GM19043 (cell line): Measurements from ENCODE around the gene SCRN2.

ENCODE experiments used
- ATAC-seq: cut with Tn5 transposase; IDR thresholded peaks from one replicate; pipeline ENCODE4 v1.9.1; 2021; ENCODE audit warnings: low read depth; ENCODE audit not compliant: unreplicated experiment

Gene SCRN2

DNA sequence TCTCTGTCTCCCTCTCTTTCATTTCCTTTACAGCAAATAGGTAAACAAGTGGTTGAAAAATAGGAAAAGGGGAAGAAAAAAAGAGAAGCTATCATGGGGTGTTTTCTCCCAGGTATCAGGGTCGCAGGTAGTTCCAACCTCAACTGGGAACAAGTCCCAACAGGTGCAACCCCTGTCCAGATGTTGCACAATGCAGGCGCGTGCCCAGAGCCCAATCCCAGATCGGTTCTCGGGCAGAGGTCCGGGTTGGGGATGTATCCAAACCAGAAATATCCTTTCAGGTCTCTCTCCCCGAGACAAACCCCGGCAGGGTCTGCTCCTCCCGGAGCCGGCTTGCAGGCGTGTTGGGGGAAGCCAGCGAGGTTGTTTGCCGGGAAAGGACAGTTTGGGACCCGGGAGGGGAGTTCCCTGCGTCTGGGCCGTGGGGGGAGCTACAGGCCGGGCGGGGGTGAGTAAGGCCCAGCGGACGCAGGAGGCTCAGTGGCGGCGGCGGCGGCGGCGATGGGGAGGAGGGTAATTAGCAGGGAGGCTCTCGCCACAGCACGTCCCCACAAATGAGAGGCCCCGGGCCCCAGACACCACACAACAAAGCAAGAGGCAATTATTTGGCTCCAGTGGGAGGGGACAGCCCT, 31.1 kb upstream of the SCRN2 start:
- no peak for ATAC-seq

DNA sequence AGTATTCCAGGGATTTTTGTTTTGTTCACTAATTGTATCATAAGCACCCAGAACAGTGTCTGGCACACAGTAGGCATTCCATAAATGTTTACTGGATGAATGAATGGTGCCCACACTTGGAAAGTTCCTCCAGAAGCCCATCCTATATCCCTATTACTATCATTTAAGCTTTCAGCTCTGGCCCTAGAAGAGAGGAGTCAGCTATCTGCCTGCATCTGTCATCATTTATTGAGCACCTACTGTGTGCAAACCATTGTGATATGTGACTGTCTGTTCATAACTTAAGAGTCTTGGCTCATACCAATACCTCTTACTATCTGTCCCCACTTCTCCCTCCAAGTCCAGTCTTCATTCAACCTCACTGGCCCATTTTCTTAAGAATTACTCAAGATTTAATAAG, 30.0 kb upstream of the SCRN2 start:
- ATAC-seq, result no peak

DNA sequence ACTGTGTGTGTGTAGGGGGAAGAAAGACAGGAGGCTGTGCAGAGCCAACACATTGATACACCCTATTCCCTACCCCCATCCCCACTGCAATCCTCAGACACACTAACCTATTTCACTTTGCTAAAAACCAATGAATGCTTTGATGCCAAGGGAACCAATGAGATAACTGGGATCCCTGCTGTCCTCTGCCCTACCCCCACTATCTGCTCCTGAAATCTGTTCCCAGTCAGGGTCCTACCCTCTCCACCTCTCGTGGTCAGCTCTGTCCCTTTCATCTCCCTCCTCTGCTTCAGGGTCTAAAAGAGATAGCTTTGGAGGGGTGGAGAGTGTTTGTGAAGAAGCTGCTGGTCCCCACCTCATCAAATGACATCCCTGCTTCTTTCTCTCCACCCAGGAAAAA, 29.0 kb upstream of the SCRN2 start:
- ATAC-seq, result no peak

DNA sequence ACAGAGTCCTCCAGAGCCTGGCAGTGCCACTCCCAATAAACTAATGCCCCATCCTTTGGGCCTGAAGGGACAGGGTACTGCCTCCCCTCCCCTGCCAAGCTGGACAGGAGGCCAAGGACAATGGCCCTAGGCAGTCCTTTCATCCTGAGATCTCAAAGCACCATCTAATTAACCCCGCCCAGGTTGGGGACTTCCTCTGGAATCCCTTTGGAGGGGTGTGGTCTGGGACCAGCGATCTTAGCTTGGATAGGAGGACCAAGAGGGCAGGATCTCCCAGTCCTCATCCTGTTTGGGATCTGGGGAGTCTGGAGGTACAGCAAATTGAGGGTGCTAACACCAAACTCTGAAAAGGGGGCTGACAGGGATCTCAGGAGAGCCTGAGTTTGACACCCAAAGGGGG, 28.0 kb upstream of the SCRN2 start:
- ATAC-seq, result no peak

DNA sequence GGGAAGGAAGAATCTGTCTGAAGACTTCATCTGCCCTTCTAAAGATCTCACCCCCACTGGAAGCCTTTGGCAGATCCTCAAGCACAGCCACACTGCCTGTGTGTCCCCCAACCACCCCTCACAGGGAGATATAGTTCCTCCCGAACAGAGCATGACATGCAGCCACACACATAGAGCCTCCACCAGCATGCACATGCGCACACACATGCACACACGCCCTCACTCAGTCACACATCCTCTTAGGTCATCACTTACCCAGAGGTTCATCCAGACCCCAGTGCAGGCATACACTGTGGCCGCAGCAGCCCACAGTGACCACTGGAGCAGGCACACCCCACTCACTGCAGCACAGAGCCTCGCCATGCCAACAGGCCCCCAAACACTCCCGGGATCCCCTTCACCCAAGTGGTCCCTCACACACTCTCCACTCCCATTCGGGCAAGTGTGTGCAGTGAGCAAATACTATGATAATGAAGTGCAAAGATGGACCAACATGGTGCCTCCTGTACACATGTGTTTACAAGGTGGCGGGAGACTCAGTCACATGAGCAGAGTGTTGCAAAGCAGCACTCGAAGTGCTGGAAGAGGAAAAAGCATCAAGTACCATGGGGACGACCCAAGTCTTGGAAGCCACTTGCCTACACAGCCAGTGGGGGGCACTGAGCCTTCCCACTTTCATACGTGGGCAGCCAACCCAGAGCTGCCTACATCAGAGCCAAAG, 26.9 kb upstream of the SCRN2 start:
- no peak for ATAC-seq

DNA sequence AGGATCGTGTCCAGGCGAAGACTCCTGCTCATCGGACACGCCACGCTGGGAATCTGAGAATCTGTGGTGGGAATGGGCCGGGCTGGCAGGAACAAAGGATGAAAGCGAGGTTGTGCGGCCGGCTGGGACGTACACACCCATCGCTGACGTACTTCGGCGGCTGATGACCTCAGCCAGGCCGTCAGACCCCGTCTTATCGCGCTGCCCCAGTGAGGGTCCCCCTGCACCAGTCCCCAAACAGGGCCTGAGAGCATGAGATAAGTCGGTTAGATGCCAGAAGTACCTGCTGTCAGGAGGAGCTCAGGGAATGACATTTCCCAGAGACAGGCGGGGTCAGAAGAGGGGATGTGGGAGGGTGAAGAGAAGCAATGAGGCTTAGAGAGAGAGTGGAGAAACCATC, 25.9 kb upstream of the SCRN2 start:
- no peak for ATAC-seq

DNA sequence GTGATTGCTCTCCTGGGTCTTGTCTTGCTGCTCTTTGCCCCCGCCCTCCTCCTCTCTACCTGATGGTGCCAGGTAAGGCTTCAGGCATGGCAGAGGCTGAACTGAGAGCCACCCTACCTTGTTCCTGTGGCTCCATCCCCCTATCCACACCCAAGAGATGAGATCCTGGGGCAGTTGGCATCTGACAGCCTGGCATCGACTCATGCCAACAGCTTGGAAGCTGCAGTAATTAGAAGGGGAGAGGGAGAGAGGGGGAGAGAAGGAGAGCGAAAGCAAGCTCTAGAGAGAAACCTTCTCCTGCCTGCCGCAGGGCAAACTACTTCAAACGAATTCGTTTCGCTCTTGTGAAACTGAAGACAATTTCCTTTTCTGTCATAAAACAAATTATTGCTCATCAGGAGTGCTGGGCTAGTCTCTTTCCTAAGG, 23.7 kb upstream of the SCRN2 start:
- no peak for ATAC-seq

DNA sequence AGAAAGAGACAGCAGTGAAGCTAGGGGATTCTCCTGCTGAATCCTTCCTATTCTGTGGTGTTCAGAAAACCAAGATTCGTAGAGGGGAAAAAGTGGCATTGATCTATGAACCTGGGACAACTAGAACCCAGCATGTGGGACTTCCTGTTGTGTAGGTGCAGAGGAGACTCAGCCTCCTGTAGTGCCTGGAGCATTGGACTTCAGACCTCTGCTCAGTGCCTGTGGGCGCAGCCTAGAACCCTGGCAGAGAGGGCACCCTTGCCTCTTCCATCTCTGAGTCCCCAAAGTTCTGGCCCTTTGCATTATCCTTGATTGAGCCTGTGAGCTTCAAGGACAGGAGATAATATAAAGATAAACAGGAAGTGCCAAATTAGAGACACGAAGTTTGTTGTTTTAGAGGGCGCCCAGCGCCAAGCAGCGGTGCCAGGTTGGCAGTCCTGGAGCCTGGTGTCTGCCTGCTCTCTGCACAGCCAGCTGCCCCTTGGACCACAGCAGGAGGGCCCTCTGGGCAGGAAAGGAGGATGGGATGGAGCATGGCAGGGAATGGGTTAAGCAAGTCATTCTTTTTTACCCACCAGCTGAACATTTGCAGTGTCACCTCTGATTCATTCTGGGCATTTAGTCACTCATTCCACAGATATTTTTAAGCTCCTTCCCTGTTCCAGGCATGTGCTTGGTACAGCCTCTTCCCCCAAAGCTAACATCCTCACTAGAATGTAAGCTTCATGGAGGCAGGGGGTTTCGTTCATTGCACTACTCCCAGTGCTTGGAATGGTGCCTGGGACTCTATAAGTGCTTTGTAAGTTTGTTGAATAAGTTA, 21.8 kb upstream of the SCRN2 start:
- no peak for ATAC-seq

DNA sequence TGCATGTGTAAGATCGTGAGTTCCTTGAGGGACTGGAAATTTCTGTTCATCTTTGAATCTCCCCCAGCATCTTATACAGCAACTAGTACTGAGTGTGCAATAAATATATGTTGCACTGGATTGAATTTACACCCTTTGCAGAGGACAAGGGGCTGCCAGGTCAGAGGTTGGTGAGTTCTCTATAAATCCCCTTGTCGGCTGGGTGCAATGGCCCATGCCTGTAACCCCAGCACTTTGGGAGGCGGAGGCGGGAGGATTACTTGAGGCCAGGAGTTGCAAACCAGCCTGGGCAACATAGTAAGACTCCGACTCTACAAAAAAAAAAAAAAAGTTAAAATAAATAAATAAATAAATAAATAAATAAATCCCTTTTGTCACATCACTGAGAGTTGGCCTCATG, 19.3 kb upstream of the SCRN2 start:
- no peak for ATAC-seq

DNA sequence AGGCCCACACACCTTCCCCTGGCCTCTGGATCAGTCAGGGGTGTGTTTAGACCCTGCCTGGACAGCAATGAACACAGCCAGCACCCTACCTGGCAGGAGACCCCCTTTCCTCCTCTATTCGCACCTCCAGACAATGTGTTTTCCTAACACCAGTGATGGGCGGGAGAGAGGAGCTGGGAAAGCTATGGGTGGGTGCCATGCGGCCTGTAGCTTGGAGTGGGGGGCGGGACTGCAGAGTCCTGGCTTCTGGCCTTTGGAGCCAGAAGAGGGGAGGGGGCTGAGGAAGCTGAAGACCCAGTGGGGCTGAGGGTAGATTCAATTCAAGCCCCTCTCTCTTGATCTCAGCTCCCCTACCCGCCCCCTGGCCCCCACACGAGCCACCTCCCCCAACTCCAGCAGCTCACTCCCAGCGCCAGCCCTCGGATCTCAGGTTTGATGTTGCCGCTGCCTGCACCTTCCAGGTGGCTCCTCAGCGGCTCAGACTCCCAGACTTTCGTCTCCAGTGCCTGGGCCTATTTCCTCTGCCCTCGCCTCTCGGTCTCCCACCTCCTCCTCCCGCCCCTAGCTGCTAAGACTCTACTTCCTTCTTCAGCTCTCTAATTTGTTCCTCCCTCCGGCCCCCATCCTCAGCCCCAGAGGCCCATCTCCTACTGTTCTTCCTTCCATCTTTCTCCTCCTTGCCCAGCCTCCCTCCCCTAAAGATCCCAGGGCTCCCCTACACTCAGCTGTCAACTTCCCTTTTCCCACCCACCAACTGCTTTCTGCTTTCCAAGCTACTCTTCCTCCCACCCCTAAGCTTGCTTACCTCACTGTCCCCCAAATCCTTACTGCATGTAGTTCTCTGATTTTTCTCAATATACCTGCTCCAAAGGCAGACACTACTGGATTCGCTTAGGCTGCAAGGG, 16.7 kb upstream of the SCRN2 start:
- no peak for ATAC-seq

DNA sequence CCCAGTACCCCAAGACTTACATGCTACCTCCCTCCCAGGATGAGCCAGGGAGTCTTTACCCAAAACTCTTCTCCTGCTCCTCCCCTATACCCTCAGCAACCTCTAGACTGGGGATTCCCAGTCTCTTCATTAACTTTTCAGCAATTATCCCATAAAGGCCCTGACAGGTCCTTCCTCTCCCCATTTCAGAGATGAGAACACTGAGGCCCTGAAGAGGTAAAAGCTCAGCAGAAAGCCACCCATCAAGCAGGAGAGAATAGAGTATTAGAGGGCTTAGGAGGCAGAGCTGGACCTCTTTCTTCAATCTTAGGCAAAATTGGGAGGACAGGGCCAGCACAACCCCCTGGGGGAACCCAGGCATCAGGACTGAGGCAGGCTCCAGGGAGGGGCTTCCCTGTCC, 15.8 kb upstream of the SCRN2 start:
- no peak for ATAC-seq

DNA sequence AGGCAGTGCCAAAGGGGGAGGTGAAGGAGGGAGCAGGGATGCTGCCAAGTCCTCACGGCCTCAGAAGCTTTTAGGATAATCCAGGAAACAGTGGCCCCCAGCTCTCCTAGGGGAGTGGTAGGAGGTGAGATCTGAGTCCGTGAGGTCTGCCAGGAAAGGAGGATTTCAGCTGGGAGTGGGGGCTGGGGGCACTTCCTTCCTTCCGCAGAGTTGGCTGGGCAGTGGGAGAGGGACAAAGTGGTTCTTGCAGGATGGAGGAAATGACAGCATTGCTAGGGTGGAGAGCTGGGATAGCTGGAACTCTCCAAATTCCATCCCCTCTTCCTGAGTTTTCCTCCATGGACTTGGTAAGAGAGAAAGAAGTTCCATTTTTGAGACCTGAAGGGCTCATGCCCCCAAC, 14.7 kb upstream of the SCRN2 start:
- ATAC-seq, result no peak

DNA sequence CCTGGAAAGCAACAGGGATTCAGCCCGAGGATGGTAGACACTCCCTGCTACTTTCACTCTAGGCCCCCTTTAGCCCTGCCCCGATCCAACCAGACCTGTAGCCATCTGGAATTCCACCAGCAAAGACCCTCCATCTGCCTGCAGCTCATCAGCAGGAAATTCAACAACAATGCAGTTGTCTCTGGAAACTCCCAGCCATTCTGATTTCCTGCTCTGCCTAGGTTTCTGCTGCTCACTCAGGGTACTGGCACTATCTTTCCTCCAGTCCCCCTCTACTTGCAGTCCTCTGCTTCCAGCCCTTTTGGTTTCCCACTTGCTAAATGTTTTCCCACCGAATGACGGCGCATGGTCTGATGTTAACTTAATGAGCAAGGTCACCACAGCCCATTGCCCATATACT, 12.5 kb upstream of the SCRN2 start:
- ATAC-seq, result no peak

DNA sequence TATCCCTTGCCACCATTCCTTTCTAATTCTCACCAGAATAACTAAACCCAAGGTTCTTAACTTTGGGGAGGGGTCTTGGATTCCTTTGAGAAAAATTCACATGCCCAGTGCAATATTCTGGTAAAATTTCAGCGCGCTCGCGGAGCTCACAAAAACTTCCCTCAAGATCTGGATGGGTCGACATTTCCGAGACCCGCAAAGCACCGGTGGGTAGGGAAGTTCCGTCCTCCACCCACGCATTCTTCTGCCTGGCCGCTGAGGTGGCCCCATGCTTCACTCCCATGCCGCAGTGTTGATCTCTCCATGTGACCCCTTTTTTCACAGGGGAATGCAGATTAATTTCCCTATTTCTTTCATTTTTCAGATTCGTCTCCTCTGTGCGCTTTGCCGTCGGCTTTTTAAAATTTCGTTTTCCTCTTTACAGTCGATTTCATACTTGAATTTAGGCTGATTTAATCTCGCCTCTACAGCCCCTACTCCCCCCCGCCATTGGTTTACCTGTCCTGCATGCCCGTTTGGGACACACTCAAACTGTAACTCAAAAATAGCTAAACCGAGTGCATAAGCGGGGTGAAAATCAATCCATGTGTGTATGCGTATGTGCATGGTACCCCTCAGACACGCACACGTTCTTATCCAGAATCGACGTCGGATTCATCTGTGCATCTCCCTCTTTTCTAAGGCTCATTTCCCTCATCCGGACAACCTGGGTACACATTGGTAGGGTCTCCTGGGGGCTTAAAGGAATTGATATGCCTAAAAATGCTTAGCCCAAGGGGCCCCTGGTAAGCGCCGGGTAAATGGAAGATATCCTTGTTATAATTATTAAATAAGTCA, 11.3 kb upstream of the SCRN2 start:
- no peak for ATAC-seq

DNA sequence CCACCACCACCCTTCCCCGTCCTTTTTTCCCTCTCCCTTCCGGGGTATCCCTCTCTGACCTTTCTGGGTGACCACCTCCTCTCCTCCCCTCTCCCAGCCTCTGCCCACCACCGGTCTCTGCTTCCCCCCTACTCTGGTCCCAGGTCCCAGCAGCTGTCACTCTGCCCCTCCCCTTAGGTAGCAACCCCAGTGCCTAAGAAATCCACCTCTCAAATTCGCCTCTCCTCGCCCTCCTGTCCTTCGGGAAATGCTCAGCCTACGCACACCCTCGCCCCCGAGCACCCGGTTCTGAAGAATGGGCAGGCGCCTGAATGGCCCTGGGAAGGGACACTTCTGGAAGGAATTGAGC, 10.7 kb upstream of the SCRN2 start:
- no peak for ATAC-seq

DNA sequence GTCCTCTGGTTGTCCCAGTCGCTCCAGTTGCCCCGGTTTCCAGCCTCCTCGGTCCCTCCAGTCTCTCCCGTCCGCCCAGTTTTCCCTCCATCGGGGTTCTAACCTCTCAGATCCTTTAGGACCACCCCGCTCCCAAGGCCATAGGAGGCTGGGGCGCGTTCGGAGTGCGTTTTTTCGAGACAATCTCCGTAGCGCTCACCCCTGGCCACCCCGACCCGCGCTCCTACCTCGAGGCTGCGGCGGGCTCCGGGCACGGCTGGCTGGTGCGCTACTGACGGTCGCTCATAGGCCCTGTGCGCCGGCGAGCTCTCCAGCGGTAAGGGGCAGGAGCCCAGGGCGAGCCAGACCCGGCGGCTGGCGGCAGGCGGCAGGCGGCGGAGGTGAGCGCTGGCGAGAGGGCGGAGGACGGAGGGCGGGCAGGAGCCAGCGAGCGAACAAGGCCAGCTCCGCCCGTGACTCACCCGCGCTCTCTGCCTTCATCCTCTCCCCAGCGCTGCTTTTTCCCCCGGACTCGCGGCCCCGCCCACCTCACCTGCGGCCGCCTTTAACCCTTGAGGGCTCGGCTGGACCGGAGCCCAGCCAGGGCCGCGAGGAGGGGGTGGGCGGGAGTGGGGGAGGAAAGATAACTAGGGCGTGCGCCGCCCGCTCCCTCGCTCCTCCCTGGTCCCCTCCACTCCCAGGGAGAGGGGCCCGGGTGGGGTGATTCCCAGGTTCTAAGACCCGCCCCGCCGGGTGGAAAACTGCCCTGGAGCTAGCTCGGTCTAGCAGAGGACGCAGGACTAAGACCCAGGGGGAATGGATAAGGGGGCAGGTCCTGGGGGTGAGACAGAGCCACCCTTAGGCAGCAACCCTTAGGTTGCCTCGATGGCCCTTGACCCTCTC, 9.9 kb upstream of the SCRN2 start, which contains the start of gene SP6:
Gene SP6 (minus strand): TSS at position 472 of the 882 bp plus-strand sequence. CDS start 2,734 bp downstream, outside the sequence.
- no peak for ATAC-seq

DNA sequence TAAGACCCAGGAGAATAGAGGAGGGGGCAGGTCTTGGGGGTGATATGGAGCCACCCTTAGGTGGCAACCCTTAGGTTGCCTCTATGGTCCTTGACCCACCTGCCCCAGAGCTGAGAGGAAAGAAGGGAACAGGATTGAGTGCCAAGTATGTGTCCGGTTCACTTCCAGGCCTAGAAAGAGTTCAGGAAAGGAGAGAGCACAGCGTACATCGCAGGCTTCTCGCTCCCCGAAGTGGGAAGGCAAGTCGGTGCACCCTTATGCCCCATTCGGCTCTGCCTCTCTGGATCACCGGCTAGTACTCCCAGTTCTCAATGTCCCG, 9.3 kb upstream of the SCRN2 start:
- ATAC-seq, result no peak

DNA sequence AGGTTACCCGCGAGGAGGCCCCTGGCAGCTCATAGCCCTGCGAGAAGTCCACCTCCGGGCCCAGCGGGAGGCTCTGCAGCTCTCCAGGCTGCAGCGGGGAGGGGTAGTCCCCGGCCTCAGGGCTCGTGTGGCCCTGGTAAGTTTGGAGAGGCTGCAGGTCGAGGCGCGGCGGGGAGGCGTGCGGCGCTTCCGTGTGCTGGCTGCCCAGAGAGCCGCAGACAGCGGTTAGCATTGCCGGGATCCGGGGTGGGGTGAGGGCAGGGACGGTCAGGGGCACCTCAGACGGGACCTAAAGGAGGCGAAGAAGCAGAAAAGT, 7.1 kb upstream of the SCRN2 start:
- no peak for ATAC-seq
